ENCODE measurements around the gene DMXL2. TPM values are rescaled to one million over a fixed set of nuclear protein-coding genes. Genes with fewer than 3 reads are reported as not detected.
"Not testable (repeated sequence)": the region's sequence is repeated elsewhere in the genome, so short reads cannot be mapped to it uniquely, and the experiment has no call there.

The DMXL2 gene
- polyA plus RNA-seq, 3 donors from 2014 or later: 0.06 to 0.47 TPM; not detected in 1

DNA sequence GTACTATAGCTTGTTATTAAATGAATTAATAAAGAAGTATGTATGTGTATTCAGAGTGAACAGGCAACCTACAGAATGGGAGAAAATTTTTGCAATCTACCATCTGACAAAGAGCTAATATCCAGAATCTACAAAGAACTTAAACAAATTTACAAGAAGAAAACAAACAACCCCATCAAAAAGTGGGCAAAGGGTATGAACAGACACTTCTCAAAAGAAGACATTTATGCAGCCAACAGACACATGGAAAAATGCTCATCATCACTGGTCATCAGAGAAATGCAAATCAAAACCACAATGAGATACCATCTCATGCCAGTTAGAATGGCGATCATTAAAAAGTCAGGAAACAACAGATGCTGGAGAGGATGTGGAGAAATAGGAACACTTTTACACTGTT lies 25.5 kb upstream of the DMXL2 start:
- DNase-seq; H3K9me3 Mint-ChIP-seq; H3K36me3 Mint-ChIP-seq; H3K27me3 Mint-ChIP-seq (ENCODE audit: low read depth in 3 of 3); H3K4me1 Mint-ChIP-seq; H3K27ac Mint-ChIP-seq; H3K4me3 Mint-ChIP-seq: not testable (repeated sequence)

DNA sequence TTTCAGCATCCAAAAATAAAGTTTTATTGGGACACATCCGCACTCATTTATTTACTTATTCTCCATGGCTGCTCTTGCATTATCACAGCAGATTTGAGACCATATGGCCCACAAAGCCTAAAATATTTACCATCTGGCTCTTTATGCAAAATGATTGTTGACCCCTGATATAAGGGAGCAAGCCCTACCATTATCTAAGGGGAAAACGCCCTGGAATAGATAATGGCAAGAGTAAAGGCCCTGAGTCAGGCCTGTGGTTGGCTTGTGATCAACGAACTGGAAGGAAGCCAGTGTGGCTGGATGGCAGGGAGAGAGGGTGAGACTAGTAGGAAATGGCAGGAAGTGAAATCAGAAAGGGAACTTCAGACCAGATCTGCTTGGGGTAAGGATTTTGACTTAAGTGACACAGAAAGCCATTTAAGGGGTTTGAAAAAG lies 24.6 kb upstream of the DMXL2 start:
- Mint-ChIP-seq H3K4me3 (no peak overlapping the region), H3K27ac (peak overlapping the region in 1 of 6 donors; percentile 5), H3K27me3 (ENCODE audit: low read depth in 3 of 3) (peaks cover 0 to 4% (median 1%) of the 10 kb centered on the region in 3 donors)

DNA sequence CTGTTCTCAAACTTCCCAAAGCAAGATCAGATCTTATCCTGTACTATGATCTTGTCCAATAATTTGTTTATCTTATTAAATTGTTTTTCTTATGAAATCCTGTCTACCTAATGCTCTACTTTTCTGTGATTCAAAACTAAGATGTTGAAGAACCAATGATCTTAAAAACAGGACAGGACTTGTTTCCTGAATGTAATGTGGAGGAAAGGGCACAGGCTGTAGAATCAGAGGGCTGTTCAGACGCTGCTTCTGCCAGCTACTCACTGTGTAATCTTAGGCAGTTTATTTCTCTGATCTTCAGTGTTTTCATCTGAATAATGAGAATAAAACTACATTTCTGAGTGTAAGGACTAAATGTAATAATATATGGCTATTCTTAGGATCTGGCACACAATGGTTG lies 20.1 kb upstream of the DMXL2 start:
- no peaks in the 10 kb centered on the region for H3K4me1 Mint-ChIP-seq
- no peak overlapping the region for H3K27ac Mint-ChIP-seq
- DNase-seq: no peak
- H3K36me3 Mint-ChIP-seq: no peaks in the 10 kb centered on the region
- peaks cover 0 to 5% (median 2%) of the 10 kb centered on the region in 3 donors for H3K27me3 Mint-ChIP-seq (ENCODE audit: low read depth in 3 of 3)
- peaks cover 0 to 2% (median 0%) of the 10 kb centered on the region in 6 donors for H3K9me3 Mint-ChIP-seq
- no peak overlapping the region for H3K4me3 Mint-ChIP-seq

More for the DNA sequence above, 24.6 kb upstream of the DMXL2 start:
- Mint-ChIP-seq H3K9me3 (no peaks in the 10 kb centered on the region), H3K4me1 (no peaks in the 10 kb centered on the region), H3K36me3 (no peaks in the 10 kb centered on the region)
- no peak for DNase-seq

DNA sequence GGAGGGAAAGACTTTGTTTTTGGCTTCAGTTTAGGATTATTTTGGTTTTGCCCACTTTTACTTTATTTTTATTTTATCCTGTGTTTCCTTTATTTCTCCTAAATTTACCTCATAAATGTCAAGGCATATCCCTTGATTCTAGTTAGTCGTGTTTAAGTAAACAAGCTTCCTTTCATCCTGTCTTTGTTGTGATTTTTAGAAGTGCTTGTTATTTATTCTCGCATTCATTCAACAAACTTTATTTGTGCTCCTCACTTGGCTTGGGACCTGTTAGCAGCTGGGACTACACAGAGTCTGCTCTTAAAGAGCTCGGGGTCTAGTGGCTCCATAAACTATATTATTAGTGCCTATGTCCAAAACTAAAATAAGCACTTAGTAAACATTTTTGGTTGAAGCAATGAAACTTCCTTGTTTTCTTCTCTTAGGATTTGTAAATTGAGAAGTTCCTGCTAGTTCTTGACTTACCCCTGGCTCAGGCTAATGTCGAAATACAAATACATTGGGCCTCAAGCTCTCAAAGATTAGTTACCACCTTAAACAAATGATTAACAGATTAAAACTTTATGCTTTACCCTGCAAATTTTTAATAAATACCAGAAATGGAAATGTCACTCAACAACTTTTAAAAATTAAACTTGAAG lies 19.0 kb upstream of the DMXL2 start:
- Mint-ChIP-seq H3K4me1 (no peaks in the 10 kb centered on the region), H3K27me3 (ENCODE audit: low read depth in 3 of 3) (peaks cover 0 to 5% (median 2%) of the 10 kb centered on the region in 3 donors), H3K27ac (no peak overlapping the region), H3K4me3 (no peak overlapping the region), H3K9me3 (peaks cover 0 to 2% (median 0%) of the 10 kb centered on the region in 6 donors), H3K36me3 (no peaks in the 10 kb centered on the region)
- DNase-seq: no peak

DNA sequence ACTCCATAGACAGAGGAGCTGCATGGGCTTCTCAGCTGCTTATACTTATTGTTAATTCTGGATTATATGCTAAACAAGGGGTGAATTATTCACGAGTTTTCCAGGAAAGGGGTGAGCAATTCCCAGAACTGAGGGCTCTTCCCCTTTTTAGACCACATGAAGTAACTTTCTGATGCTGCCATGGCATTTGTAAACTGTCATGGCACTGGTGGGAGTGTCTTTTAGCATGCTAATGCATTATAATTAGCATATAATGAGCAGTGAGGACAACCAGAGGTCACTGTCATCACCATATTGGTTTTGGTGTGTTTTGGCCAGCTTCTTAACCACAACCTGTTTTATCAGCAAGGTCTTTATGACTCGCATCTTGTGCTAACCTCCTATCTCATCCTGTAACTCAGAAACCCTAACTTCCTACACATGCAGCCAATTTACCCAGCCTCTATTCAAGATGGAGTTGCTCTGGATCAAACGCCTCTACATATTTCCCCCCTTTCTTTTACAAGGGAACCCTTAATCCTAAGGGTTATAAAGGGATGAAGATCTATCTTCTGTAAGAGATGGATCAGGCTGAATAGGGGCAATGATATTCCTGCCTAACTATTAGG lies 12.1 kb upstream of the DMXL2 start:
- H3K4me1 Mint-ChIP-seq: peaks cover 0 to 4% of the 10 kb centered on the region in 2 donors
- no peak overlapping the region for H3K4me3 Mint-ChIP-seq
- no peaks in the 10 kb centered on the region for H3K36me3 Mint-ChIP-seq
- H3K9me3 Mint-ChIP-seq: peaks cover 0 to 2% (median 0%) of the 10 kb centered on the region in 6 donors
- no peak overlapping the region for H3K27ac Mint-ChIP-seq
- DNase-seq: no peak
- peaks cover 0 to 6% (median 2%) of the 10 kb centered on the region in 3 donors for H3K27me3 Mint-ChIP-seq (ENCODE audit: low read depth in 3 of 3)

DNA sequence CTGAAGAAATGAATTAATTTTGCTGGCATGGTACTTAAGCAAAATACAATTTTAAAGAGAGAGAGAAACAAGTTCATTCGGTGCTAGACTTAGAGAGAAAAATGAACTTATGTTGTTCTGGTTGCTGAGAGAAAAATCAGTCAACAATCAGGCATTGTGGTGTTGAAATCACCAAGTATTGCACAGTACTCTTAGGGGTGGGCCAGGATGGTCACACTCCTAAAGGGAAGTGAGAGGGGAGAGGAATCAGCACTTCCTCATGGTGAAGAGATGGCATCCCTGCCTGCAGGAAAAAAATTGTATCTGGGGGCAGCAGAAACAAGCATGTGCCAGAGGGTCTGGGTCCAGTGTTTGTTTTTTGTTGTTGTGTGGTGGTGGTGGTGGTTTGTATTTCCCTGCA lies 7.0 kb upstream of the DMXL2 start:
- DNase-seq: no peak
- H3K9me3 Mint-ChIP-seq: no peaks in the 10 kb centered on the region
- H3K27ac Mint-ChIP-seq: no peak overlapping the region
- peaks cover 0 to 8% of the 10 kb centered on the region in 2 donors for H3K4me1 Mint-ChIP-seq
- H3K27me3 Mint-ChIP-seq (ENCODE audit: low read depth in 3 of 3): peaks cover under 1 to 7% (median 6%) of the 10 kb centered on the region in 3 donors
- H3K4me3 Mint-ChIP-seq: no peak overlapping the region
- H3K36me3 Mint-ChIP-seq: no peaks in the 10 kb centered on the region

DNA sequence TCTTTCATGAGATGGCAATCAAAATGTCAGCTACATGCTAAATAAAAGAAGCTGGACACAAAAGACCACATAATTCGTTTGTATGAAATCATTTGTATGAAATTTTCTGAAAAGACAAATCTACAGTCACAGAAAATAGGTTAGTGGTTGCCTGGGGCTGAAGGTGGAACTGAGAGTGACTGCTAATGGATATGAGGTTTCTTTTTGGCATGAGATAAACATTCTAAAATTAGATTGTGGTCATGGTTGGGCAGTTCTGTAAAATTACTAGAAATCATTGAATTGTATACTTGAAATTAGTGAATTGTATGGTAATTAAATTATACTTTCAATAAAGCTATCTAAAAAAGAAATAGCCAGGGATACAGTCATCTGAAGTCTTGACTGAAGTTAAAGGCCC lies 2.7 kb upstream of the DMXL2 start:
- Mint-ChIP-seq H3K36me3 (no peaks in the 10 kb centered on the region), H3K9me3 (no peaks in the 10 kb centered on the region), H3K4me3 (no peak overlapping the region), H3K27me3 (ENCODE audit: low read depth in 3 of 3) (peaks cover 2 to 14% (median 7%) of the 10 kb centered on the region in 3 donors), H3K27ac (no peak overlapping the region), H3K4me1 (peaks cover 11 to 27% of the 10 kb centered on the region in 2 donors)
- DNase-seq: no peak

DNA sequence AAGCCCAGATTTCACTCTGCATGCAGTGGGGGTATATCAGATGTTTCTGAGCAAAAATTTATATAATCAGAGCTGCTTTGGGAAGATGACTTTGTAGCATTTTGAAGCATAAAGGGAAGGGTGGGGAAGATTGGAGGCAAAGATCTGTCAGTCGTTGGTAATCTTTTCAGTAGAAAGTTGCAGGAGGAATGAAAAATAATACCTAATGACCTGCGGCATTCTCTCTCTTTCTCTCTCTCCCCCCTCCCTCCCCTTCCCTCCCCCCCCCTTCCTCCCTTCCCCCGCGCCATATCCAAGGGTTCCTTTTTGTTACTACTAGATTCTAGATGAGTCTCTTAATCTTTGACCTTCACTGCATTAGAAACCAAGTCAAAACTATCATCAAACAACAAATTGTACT lies 1.5 kb upstream of the DMXL2 start:
- H3K27ac Mint-ChIP-seq: no peak overlapping the region
- DNase-seq: no peak
- peaks cover 11 to 19% of the 10 kb centered on the region in 2 donors for H3K4me1 Mint-ChIP-seq
- peak overlapping the region in 4 of 5 donors; percentile 33 to 90 (median 50) for H3K4me3 Mint-ChIP-seq
- H3K9me3 Mint-ChIP-seq: no peaks in the 10 kb centered on the region
- peaks cover 2 to 17% (median 7%) of the 10 kb centered on the region in 3 donors for H3K27me3 Mint-ChIP-seq (ENCODE audit: low read depth in 3 of 3)
- no peaks in the 10 kb centered on the region for H3K36me3 Mint-ChIP-seq

DNA sequence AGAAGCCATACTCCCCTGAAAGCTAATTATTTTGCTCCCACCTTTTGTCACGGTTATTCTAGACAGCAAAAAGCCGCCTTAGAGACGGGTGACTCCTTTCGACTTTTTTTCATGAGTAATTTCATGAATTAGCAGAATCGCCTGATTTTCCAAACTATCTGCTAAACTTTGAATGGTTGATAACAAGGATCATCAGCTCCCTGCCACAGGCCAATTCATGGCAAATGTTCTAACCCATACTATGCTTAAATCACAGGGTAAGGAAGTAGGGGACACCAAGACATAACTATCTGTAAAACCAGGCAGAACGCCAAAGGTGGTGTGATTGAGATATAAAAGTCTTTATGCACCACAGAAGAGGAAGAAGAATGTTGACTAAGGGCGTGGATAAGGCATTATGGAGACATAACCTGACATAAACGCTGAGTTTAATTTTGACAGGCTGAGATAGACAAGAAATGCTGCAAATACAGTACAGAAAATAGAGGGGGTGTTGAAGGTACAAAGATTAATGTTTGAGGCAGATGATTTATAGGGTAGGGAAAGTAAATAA lies 891 bp upstream of the DMXL2 start:
- Mint-ChIP-seq H3K27ac (peak overlapping the region in 1 of 6 donors; percentile 4), H3K4me3 (peak overlapping the region; percentile 61 to 90 (median 84)), H3K9me3 (no peaks in the 10 kb centered on the region), H3K4me1 (peaks cover 11 to 19% of the 10 kb centered on the region in 2 donors), H3K27me3 (ENCODE audit: low read depth in 3 of 3) (peaks cover 2 to 17% (median 7%) of the 10 kb centered on the region in 3 donors), H3K36me3 (no peaks in the 10 kb centered on the region)
- no peak for DNase-seq

DNA sequence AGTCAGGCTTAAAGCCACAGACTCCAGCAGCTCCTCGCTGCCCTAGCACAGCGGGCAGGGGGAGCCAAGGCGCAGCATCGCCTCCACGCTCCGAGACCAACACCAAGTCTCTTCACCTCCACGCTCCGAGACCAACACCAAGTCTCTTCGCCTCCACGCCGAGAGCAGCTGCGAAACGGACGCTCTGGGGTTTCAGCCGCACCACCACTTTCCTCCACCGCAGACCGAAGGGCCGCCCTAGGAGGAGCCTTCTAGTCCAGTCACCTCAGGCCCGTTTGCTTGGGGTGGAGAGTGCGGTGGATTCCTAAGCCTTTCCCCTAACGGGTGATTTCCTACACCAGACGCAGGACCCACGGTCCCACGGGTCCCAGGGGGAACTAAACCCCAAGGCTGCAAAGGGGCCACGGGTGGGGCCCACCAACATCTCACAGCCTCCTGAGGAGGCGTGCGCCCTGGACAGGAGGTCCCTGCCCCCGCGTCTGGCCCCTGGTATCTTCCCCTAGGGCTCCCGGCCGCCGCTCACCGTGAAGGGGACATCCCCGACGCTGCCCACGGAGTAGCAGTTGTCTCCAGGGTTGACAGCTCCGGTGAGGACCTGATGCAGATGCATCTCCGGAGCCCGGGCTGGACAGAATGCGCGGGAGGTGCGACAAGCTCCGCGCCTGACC lies 501 bp downstream of the DMXL2 start:
- H3K27me3 Mint-ChIP-seq (ENCODE audit: low read depth in 3 of 3): peaks cover 2 to 17% (median 9%) of the 10 kb centered on the region in 3 donors
- H3K36me3 Mint-ChIP-seq: no peaks in the 10 kb centered on the region
- peaks cover 11 to 19% of the 10 kb centered on the region in 2 donors for H3K4me1 Mint-ChIP-seq

DNA sequence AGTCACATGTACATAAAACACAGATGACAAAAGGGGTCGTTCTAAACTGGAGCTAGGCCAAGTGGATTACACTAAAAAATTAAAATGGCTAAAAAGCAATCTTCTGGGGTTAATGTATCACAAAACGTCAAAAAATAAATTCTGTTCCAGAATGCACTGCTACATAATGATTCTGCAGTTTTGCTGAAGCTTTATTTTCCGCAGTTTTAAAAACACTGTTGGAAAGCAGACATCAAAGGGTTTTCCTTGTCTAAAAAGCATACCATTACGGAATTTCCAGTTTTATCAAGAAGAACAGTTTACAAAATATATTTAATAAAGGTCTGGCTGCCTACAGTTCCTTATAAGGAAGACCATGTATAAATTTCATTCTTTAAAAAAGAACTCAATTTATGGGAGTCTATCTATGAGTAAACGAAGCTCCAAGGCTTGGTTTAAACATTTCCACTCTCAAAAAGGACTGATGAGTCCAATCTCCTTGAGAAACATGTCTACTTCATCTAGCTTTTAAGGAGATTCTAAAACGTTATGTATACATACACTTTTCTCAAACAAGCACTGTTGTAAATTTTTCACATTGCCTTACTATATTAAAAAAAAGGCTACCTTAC lies 1.3 kb downstream of the DMXL2 start:
- no peaks in the 10 kb centered on the region for H3K36me3 Mint-ChIP-seq
- peaks cover 2 to 14% (median 9%) of the 10 kb centered on the region in 3 donors for H3K27me3 Mint-ChIP-seq (ENCODE audit: low read depth in 3 of 3)
- H3K9me3 Mint-ChIP-seq: no peaks in the 10 kb centered on the region
- DNase-seq: no peak
- peak overlapping the region in 1 of 6 donors; percentile 51 for H3K27ac Mint-ChIP-seq
- peaks cover 11 to 19% of the 10 kb centered on the region in 2 donors for H3K4me1 Mint-ChIP-seq
- H3K4me3 Mint-ChIP-seq: peak overlapping the region; percentile 61 to 90 (median 84)

More for the DNA sequence above, 501 bp downstream of the DMXL2 start:
- H3K4me3 Mint-ChIP-seq: peak overlapping the region; percentile 61 to 90 (median 84)
- DNase-seq: peak; percentile 13 to 22 (median 20)
- no peaks in the 10 kb centered on the region for H3K9me3 Mint-ChIP-seq
- peak overlapping the region in 2 of 6 donors; percentile 51 to 55 for H3K27ac Mint-ChIP-seq

DNA sequence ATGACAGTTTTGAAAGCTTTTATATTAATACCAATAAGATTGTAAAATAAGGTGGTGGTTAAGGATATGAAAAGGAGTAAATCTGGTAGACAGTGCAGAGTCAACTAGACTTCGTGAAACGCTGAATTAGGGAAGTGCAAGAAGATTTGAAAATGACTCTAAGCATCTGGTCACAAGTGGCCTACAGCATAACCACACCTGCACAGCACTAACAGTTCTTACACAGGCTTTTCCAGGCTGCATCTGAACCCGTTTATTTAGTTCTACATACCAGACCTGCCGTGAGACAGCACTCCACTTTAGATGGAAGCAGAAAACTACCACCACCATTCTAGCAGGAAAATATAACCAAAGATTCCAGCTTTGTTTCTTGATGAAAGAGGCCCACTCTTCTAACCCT lies 1.9 kb downstream of the DMXL2 start:
- Mint-ChIP-seq H3K9me3 (no peaks in the 10 kb centered on the region), H3K27ac (no peak overlapping the region), H3K27me3 (ENCODE audit: low read depth in 3 of 3) (peaks cover 3 to 14% (median 9%) of the 10 kb centered on the region in 3 donors), H3K4me1 (peaks cover 11 to 19% of the 10 kb centered on the region in 2 donors), H3K36me3 (no peaks in the 10 kb centered on the region), H3K4me3 (peak overlapping the region in 3 of 5 donors; percentile 12 to 59 (median 30))
- DNase-seq: no peak

DNA sequence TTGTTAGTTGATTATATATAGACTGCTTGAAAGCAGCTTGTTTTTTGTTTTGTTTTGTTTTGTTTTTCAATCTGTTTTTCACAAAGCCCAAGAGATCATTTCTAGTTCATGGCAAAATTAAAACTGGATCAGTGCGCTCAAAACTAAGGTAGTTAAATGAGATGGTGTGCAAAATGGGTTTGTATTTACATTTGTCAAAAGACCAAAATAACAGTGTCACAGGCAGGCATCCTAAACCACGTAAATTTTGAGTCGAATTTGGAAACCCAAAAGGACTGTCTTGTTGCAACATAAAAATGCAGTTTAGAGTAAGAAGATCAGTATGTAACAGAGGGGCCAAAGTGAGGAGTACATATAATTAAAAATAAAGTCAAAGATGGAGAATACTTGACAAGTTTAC lies 2.4 kb downstream of the DMXL2 start:
- no peak for DNase-seq
- Mint-ChIP-seq H3K9me3 (no peaks in the 10 kb centered on the region), H3K36me3 (no peaks in the 10 kb centered on the region), H3K4me1 (peaks cover 11 to 19% of the 10 kb centered on the region in 2 donors), H3K27me3 (ENCODE audit: low read depth in 3 of 3) (peaks cover 2 to 14% (median 9%) of the 10 kb centered on the region in 3 donors), H3K4me3 (peak overlapping the region in 1 of 5 donors; percentile 26), H3K27ac (no peak overlapping the region)

All from immature natural killer cell (primary cell).